Astrocyte (in vitro differentiated cells and primary cell): Measurements from ENCODE around the gene CXADR.

Experiments used
- EZH2 ChIP-seq: IDR thresholded peaks from 2 replicates; pipeline ENCODE4 v1.6.1; 2012; ENCODE audit warnings: mild to moderate bottlenecking, low read length, inconsistent platforms; ENCODE audit not compliant: insufficient read depth
- TF ChIP-seq, protein P1 (sequence below): IDR thresholded peaks from 2 replicates; pipeline ENCODE4 v1.5.1; 2011; ENCODE audit warnings: low read depth, mild to moderate bottlenecking, inconsistent platforms, low read length, moderate library complexity; ENCODE audit not compliant: insufficient read depth

DNA sequence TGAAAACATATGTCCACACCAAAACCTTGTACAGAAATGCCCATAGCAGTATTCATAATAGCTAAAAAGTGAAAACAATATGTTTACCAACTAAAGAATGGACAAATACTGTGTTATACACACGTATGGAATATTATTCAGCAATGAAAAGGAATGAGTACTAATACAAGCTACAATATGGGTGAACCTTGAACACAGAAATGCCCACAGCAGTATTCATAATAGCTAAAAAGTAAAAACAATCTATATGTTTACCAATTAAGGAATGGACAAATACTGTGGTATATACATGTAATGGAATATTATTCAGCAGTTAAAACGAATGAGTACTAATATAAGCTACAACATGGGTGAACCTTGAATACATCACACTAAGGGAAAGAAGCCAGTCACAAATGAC lies 96.8 kb downstream of the CXADR start:
- TF ChIP-seq, protein P1, sequence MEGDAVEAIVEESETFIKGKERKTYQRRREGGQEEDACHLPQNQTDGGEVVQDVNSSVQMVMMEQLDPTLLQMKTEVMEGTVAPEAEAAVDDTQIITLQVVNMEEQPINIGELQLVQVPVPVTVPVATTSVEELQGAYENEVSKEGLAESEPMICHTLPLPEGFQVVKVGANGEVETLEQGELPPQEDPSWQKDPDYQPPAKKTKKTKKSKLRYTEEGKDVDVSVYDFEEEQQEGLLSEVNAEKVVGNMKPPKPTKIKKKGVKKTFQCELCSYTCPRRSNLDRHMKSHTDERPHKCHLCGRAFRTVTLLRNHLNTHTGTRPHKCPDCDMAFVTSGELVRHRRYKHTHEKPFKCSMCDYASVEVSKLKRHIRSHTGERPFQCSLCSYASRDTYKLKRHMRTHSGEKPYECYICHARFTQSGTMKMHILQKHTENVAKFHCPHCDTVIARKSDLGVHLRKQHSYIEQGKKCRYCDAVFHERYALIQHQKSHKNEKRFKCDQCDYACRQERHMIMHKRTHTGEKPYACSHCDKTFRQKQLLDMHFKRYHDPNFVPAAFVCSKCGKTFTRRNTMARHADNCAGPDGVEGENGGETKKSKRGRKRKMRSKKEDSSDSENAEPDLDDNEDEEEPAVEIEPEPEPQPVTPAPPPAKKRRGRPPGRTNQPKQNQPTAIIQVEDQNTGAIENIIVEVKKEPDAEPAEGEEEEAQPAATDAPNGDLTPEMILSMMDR, result no peak
- no peak for TF ChIP-seq EZH2
